Activated naive CD4-positive, alpha-beta T cell treated with anti-CD3 and anti-CD28 coated beads, Interleukin-2, amount 10 ng/mL, durations not matched to agents 7 days and 5 days (primary cell): Measurements from ENCODE around the gene LYSMD4.

ENCODE experiments used
- CTCF ChIA-PET: fragments of 350-600 bp; sonication (Branson Sonifier 250); formaldehyde crosslinking; loops from one replicate; lab custom pipeline; 2021; ENCODE audit warnings: antibody characterized with exemption; lab: Charles Lee
- DNase-seq: peaks from one replicate; pipeline ENCODE4 v3.0.0-alpha.2; 2020
- H3K27ac Mint-ChIP-seq: one replicate; pipeline ENCODE4 v1.8.0; 2021; ENCODE audit warnings: mild to moderate bottlenecking, moderate library complexity, mixed read lengths
- H3K27me3 Mint-ChIP-seq: one replicate; pipeline ENCODE4 v1.8.0; 2021; ENCODE audit warnings: mild to moderate bottlenecking, mixed read lengths
- H3K36me3 Mint-ChIP-seq: one replicate; pipeline ENCODE4 v1.8.0; 2021; ENCODE audit warnings: mixed read lengths
- H3K4me1 Mint-ChIP-seq: one replicate; pipeline ENCODE4 v1.8.0; 2021; ENCODE audit warnings: mixed read lengths
- H3K4me3 Mint-ChIP-seq: one replicate; pipeline ENCODE4 v1.8.0; 2021; ENCODE audit warnings: mild to moderate bottlenecking, moderate library complexity, mixed read lengths
- H3K9me3 Mint-ChIP-seq: one replicate; pipeline ENCODE4 v1.8.0; 2021; ENCODE audit warnings: mixed read lengths

LYSMD4 gene

GRCh38 chr15:99677540-99678134 lies 55.6 kb downstream of the LYSMD4 start:
- Mint-ChIP-seq H3K9me3 (no peaks in the 10 kb centered on the region), H3K36me3 (peaks cover 62% of the 10 kb centered on the region), H3K4me1 (peaks cover 14% of the 10 kb centered on the region), H3K27me3 (no peaks in the 10 kb centered on the region), H3K27ac (no peak overlapping the region), H3K4me3 (no peak overlapping the region)
- CTCF ChIA-PET: no interaction called here
- DNase-seq: no peak
